Adrenal gland (tissue), 5 donors: ENCODE results near the gene PARVB.

Experiments
- CTCF ChIP-seq, 6 experiments: fragments of 450-650 bp in 4 of 6; fragments of 200-600 bp in 2 of 6; sonication (generic) in 1 of 6; IDR thresholded peaks; 1 replicate in 5 of 6; 2 replicates in 1 of 6; pipeline versions ENCODE4 v1.5.1 to v1.8.0; 2016 to 2021; ENCODE audit warnings: antibody characterized with exemption in 6 of 6, mild to moderate bottlenecking in 2 of 6, moderate library complexity in 1 of 6
- POLR2A ChIP-seq, 2 donors: fragments of 450-650 bp; IDR thresholded peaks; one replicate each; pipeline ENCODE4 v1.6.1; 2017; ENCODE audit warnings: antibody characterized with exemption in 2 of 2, mild to moderate bottlenecking in 2 of 2, moderate library complexity in 1 of 2
- donor health status: DM: no; HTN: no; CAD: no.

GRCh38 chr22:44046485-44047141 is 22.5 kb downstream of the PARVB start:
- TF ChIP-seq POLR2A (IDR thresholded peaks at IDR 0.05) (no peak), CTCF (IDR thresholded peaks at IDR 0.05) (no peak)
